DMS153 treated with DMSO at 0.1 percent for 48 hours (cell line): ENCODE measurements around the gene RAB40C.

Experiments
- DNase-seq: peaks from one replicate; lab custom pipeline; 2025; ENCODE audit not compliant: unreplicated experiment; lab: John Stamatoyannopoulos, UW

RAB40C gene

DNA sequence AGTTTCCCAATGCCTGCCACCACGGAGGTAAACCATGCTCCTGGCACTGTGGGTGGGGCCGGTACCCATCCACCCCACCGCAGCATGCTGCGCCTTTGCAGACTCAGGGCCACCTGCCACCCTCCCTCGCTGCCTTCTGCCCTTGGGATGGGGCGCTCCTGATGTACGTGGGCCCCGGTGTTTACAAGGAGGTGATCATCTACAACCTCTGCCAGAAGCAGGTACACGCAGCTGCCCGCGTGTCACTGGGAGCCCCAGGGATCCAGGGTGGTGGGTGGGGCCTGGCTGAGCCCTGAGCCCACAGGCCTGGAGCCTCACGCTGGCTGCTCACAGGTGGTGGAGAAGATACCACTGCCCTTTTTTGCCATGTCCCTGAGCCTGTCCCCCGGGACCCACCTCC lies 76.7 kb downstream of the RAB40C start:
- no peak for DNase-seq

- DNase-seq: no peak
These were observed 77.4 kb downstream of the RAB40C start for GRCh38 chr16:667113-667779.

- DNase-seq: peak; percentile 71
These were observed 78.1 kb downstream of the RAB40C start, which contains the start of gene RHOT2 for GRCh38 chr16:667780-668518. TSS of gene RHOT2 (plus strand) at chr16:668132. CDS start at chr16:668200, 68 bp downstream.

DNA sequence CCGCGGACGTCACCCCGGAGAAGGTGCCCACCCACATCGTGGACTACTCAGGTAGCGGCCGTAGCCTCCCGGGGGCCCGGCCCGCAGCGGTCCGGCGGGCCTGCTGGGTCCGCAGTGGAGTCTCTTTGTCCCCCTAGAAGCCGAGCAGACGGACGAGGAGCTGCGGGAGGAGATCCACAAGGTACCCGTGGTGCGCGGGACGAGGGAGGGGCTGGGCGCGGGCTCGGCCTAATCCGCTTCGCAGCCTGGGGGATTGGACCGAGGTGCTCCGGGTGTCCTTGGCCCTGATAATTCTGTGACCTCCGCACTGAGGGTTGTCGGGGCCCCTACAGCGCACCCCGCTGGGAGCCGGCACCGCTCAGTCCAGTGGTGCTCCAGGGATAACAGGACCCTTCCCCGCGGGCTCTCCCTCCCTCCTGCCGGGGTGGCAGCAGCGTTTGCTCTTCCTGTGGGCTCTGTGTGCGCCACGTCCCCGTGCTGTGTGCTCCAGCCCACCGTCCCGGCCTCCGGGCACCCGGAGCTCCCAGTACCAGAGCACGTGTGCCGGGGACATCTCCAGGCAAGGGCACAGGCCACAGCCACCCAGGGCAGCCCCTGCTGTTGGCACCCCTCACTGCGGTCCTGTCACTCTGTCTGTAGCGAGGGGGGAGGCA lies 78.8 kb downstream of the RAB40C start:
- no peak for DNase-seq

- no peak for DNase-seq
These were observed 79.8 kb downstream of the RAB40C start for GRCh38 chr16:669666-670065.

DNA sequence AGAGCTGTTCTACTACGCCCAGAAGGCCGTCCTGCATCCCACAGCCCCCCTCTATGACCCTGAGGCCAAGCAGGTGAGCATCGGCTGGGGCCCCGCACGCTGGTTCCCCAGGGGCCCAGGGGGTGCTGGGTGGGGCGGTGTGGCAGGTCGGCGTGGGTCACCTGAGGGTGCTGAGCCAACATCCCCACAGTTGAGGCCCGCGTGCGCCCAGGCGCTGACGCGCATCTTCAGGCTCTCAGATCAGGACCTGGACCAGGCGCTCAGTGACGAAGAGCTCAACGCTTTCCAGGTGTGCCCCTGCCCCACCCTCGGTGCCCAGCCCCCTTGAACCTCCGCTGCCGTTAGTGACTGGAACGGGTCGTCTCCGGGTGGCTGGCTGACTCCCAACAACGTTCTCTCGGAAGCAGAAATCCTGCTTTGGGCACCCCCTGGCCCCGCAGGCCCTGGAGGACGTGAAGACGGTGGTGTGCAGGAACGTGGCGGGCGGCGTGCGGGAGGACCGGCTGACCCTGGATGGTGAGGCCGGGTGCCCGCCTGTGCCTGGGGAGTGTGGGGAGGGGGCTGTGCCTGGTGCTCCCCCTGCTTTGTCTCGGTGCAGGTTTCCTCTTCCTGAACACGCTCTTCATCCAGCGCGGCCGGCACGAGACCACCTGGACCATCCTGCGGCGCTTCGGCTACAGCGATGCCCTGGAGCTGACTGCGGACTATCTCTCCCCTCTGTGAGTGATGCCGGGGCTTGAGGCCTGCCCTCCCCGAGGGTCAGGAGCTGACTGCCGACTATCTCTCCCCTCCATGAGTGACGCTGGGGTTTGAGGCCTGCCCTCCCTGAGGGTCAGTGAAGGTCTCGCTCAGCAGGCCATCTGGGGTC lies 80.9 kb downstream of the RAB40C start:
- no peak for DNase-seq

- DNase-seq: no peak
These were observed 81.7 kb downstream of the RAB40C start for GRCh38 chr16:671353-672131.

GRCh38 chr16:672371-672770 lies 82.5 kb downstream of the RAB40C start:
- DNase-seq: no peak

- no peak for DNase-seq
These were observed 83.0 kb downstream of the RAB40C start for GRCh38 chr16:672851-673250.

GRCh38 chr16:673399-673991 lies 83.6 kb downstream of the RAB40C start:
- DNase-seq: no peak

DNA sequence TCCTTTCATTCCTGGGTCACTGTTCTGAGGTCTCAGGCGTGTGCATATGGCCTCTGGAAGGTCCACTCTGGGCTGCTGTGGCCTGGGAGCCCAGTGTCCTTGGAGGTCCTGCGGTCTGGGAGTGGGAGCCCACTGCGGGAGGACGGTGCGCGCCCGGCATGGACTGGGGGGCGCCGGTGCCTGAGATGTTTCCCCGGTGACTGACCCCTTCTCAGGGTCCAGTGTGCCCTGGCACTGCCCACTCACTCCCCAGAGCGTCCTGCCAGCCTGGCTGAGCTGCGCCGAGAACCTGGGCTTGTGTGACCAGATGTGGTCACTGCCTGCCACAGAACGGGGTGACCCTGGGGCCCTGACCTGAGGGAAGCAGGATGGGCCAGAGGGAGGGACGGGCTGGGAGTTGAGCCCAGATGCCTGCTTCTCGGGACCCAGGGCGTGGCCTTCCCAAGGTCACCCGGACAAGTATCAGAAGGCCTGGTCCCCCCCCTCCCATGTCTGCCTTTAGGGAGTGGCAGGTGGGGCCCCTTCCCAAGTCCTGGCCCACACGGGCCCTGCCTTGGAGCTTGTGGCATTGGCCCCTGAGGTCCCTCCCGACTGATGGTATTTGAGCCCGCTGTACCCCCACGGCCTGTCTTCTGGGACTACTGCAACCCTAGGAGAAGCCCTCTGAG lies 84.5 kb downstream of the RAB40C start:
- no peak for DNase-seq

GRCh38 chr16:674968-675883 lies 85.4 kb downstream of the RAB40C start, which contains the start of gene RHBDL1:
TSS of gene RHBDL1 (plus strand) at chr16:675671. CDS start at chr16:675791, 120 bp downstream.
- no peak for DNase-seq

- no peak for DNase-seq
These were observed 86.2 kb downstream of the RAB40C start for GRCh38 chr16:675884-676564.

DNA sequence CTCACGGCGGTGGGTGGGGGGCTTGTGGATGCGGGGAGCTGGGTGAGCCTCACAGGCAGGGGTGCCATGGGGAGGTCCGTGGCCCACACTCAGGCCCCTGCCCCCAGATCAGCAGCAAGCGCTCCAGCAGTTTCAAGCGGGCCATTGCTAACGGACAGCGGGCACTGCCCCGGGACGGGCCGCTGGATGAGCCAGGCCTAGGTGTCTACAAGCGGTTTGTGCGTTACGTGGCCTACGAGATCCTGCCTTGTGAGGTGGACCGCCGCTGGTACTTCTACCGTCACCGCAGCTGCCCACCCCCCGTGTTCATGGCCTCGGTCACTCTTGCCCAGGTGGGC lies 86.7 kb downstream of the RAB40C start:
- DNase-seq: no peak

GRCh38 chr16:676913-677312 lies 87.0 kb downstream of the RAB40C start:
- peak; percentile 77 for DNase-seq

DNA sequence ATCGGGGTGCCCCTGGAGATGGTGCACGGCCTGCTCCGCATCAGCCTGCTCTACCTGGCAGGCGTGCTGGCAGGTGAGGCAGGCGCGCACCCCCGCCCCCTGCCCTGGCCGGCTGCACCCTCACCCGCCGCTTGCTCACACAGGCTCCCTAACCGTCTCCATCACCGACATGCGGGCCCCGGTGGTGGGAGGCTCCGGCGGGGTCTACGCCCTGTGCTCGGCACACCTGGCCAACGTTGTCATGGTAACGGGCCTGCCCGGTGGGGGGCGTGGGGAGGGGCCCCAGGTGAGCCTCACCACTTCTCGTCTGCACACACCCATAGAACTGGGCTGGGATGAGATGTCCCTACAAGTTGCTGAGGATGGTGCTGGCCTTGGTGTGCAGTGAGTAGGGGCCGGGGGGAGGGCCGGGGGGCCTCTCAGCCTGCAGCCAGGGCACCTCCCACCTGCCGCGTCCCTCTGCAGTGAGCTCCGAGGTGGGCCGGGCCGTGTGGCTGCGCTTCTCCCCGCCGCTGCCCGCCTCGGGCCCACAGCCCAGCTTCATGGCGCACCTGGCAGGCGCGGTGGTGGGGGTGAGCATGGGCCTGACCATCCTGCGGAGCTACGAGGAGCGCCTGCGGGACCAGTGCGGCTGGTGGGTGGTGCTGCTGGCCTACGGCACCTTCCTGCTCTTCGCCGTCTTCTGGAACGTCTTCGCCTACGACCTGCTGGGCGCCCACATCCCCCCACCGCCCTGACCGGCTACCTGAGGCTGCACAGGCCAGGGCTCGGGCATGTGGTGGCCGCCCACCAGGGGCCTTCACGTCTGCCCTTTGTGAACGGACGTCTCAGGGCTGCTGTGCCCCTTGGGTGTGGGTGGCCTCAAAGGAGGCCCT lies 87.7 kb downstream of the RAB40C start:
- DNase-seq: no peak
